ENCODE results near the gene CFAP45.

DNA sequence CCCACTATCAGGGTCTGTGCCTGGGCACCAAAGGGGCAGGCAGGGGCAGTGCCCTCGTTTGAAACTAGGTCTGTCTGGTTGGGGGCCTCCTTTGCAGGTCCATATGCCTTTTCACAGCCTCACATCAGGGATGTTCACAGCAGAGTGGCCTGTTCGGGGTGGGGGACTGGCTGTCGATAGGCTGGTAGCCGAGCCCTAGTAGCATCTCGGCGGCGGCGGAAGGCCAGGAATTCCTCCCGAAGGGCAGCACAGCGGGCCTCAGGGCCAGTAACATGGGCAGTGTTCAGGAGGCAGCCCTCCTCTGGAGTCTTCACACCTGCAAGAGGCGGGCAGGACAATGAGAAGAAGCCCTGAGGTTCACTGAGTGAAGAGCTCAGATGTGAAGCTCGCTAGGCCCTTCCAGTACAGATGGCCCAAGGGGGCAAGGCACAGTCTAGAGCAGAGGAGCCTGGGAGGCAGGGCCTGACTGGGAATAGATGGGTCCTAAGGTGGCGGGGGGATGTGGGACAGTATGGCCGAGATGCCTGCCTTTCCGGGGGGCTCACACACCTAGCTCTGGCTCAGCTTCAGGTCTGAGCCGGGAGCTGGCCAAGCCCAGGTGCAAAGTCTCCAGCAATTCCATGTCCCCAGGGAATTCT is 27.4 kb upstream of the CFAP45 start:
- no peak for TF ChIP-seq POLR2A (IDR thresholded peaks at IDR 0.05)
- TF ChIP-seq, protein P1, sequence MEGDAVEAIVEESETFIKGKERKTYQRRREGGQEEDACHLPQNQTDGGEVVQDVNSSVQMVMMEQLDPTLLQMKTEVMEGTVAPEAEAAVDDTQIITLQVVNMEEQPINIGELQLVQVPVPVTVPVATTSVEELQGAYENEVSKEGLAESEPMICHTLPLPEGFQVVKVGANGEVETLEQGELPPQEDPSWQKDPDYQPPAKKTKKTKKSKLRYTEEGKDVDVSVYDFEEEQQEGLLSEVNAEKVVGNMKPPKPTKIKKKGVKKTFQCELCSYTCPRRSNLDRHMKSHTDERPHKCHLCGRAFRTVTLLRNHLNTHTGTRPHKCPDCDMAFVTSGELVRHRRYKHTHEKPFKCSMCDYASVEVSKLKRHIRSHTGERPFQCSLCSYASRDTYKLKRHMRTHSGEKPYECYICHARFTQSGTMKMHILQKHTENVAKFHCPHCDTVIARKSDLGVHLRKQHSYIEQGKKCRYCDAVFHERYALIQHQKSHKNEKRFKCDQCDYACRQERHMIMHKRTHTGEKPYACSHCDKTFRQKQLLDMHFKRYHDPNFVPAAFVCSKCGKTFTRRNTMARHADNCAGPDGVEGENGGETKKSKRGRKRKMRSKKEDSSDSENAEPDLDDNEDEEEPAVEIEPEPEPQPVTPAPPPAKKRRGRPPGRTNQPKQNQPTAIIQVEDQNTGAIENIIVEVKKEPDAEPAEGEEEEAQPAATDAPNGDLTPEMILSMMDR (IDR thresholded peaks at IDR 0.05), result no peak

Measured in thyroid gland (tissue), 4 donors.